Measurements from ENCODE around the gene PPM1H.

The PPM1H gene

GRCh38 chr12:62800707-62801400, 134.1 kb downstream of the PPM1H start:
- H3K9ac ChIP-seq (ENCODE audit: low read depth, low read length) = no peak overlapping the region
- H3K4me2 ChIP-seq (ENCODE audit: insufficient read depth, low read length) = no peak overlapping the region
- no peak overlapping the region; the same call in 1 of the 2 replicates for H2AFZ ChIP-seq (ENCODE audit: low read depth, low read length)
- 0 out of 2 replicates have a peak, but pooled peaks cover 4% of the 10 kb centered on the region for H3K4me1 ChIP-seq (ENCODE audit: insufficient read depth, low read length)
- H3K9me3 ChIP-seq (ENCODE audit: insufficient read depth, low read length, severe bottlenecking) = no peaks in the 10 kb centered on the region
- H4K20me1 ChIP-seq (ENCODE audit: insufficient read depth, low read length) = no peaks in the 10 kb centered on the region
- H3K27ac ChIP-seq (ENCODE audit: low read length) = no peak overlapping the region
- no peak overlapping the region for H3K4me3 ChIP-seq (ENCODE audit: low read depth in 1 of 2, low read length in 2 of 2)
- no peaks in the 10 kb centered on the region for H3K36me3 ChIP-seq (ENCODE audit: insufficient read depth, low read length)
- H3K27me3 ChIP-seq (ENCODE audit: insufficient read depth, low read length, poor library complexity) = no peaks in the 10 kb centered on the region
- TF ChIP-seq CTCF (IDR thresholded peaks at IDR 0.05; ENCODE audit: borderline replicate concordance, extremely low read depth, low read length, poor library complexity, severe bottlenecking) = no peak
- no peak for TF ChIP-seq EZH2 (IDR thresholded peaks at IDR 0.05; ENCODE audit: borderline replicate concordance, low read depth, low read length, severe bottlenecking)
- H3K79me2 ChIP-seq (ENCODE audit: insufficient read depth, low read length) = no peaks in the 10 kb centered on the region
- DNase-seq (no peak), ATAC-seq (ENCODE audit: insufficient read depth, low read depth) (no peak)

- Histone ChIP-seq H3K9ac (ENCODE audit: low read depth, low read length) (no peak overlapping the region), H3K27ac (ENCODE audit: low read length) (no peak overlapping the region), H4K20me1 (ENCODE audit: insufficient read depth, low read length) (no peaks in the 10 kb centered on the region), H3K27me3 (ENCODE audit: insufficient read depth, low read length, poor library complexity) (no peaks in the 10 kb centered on the region), H3K9me3 (ENCODE audit: insufficient read depth, low read length, severe bottlenecking) (no peaks in the 10 kb centered on the region), H3K4me1 (ENCODE audit: insufficient read depth, low read length) (0 out of 2 replicates have a peak, but pooled peaks cover 4% of the 10 kb centered on the region), H3K4me3 (ENCODE audit: low read depth in 1 of 2, low read length in 2 of 2) (no peak overlapping the region), H3K4me2 (ENCODE audit: insufficient read depth, low read length) (no peak overlapping the region), H3K79me2 (ENCODE audit: insufficient read depth, low read length) (no peaks in the 10 kb centered on the region), H3K36me3 (ENCODE audit: insufficient read depth, low read length) (no peaks in the 10 kb centered on the region), H2AFZ (ENCODE audit: low read depth, low read length) (no peak overlapping the region)
- no peak for TF ChIP-seq CTCF (IDR thresholded peaks at IDR 0.05; ENCODE audit: borderline replicate concordance, extremely low read depth, low read length, poor library complexity, severe bottlenecking)
- TF ChIP-seq EZH2 (IDR thresholded peaks at IDR 0.05; ENCODE audit: borderline replicate concordance, low read depth, low read length, severe bottlenecking) = no peak
- no peak for ATAC-seq (ENCODE audit: insufficient read depth, low read depth)
- DNase-seq = no peak
Observed at GRCh38 chr12:62799766-62800406, 135.1 kb downstream of the PPM1H start.

- Histone ChIP-seq H3K9me3 (ENCODE audit: insufficient read depth, low read length, severe bottlenecking) (no peaks in the 10 kb centered on the region), H3K4me2 (ENCODE audit: insufficient read depth, low read length) (no peak overlapping the region), H3K79me2 (ENCODE audit: insufficient read depth, low read length) (no peaks in the 10 kb centered on the region), H3K9ac (ENCODE audit: low read depth, low read length) (no peak overlapping the region), H4K20me1 (ENCODE audit: insufficient read depth, low read length) (no peaks in the 10 kb centered on the region), H3K4me1 (ENCODE audit: insufficient read depth, low read length) (peaks cover 7% of the 10 kb centered on the region; the same call in 1 of the 2 replicates), H3K36me3 (ENCODE audit: insufficient read depth, low read length) (no peaks in the 10 kb centered on the region), H3K27ac (ENCODE audit: low read length) (no peak overlapping the region), H3K4me3 (ENCODE audit: low read depth in 1 of 2, low read length in 2 of 2) (no peak overlapping the region), H3K27me3 (ENCODE audit: insufficient read depth, low read length, poor library complexity) (no peaks in the 10 kb centered on the region), H2AFZ (ENCODE audit: low read depth, low read length) (0 out of 2 replicates have a peak overlapping the region, but pooled peaks have one; percentile 5)
- DNase-seq (peak; percentile 75), ATAC-seq (ENCODE audit: insufficient read depth, low read depth) (peak; percentile 98)
- TF ChIP-seq EZH2 (IDR thresholded peaks at IDR 0.05; ENCODE audit: borderline replicate concordance, low read depth, low read length, severe bottlenecking) = no peak
- peak; percentile 93 for TF ChIP-seq CTCF (IDR thresholded peaks at IDR 0.05; ENCODE audit: borderline replicate concordance, extremely low read depth, low read length, poor library complexity, severe bottlenecking)
Observed at GRCh38 chr12:62799126-62799736, 135.7 kb downstream of the PPM1H start.
